OCI-LY3 (cell line): Measurements from ENCODE around the gene INCA1.

ENCODE experiments used
- H2AFZ ChIP-seq: fragments of 200-600, 300-600 bp; shearing (Covaris generic); 2 replicates; pipeline ENCODE4 v1.6.0; 2014; ENCODE audit warnings: antibody characterized with exemption, low read depth, low read length
- H3K27ac ChIP-seq: fragments of 200-600, 300-600 bp; sonication (generic); 2 replicates; pipeline ENCODE4 v1.5.1; 2014; ENCODE audit warnings: mild to moderate bottlenecking, low read length, moderate library complexity, mixed read lengths
- H3K27me3 ChIP-seq: fragments of 200-600, 300-600 bp; sonication (generic); 2 replicates; pipeline ENCODE4 v1.6.1; 2014; ENCODE audit warnings: low read depth, low read length, mixed read lengths
- H3K36me3 ChIP-seq: fragments of 200-600, 300-600 bp; sonication (generic); replicated peaks from 2 replicates; pipeline ENCODE3; 2014; ENCODE audit warnings: low read depth, low read length, mixed read lengths
- H3K4me1 ChIP-seq: fragments of 300-600, 200-600 bp; sonication (generic); 2 replicates; pipeline ENCODE4 v1.6.1; 2014; ENCODE audit warnings: low read length, mixed read lengths
- H3K4me2 ChIP-seq: fragments of 200-600, 300-600 bp; sonication (generic); 2 replicates; pipeline ENCODE4 v1.6.1; 2014; ENCODE audit warnings: low read length, mixed read lengths
- H3K4me3 ChIP-seq: fragments of 300-600, 200-600 bp; sonication (generic); 2 replicates; pipeline ENCODE4 v1.5.1; 2014; ENCODE audit warnings: antibody characterized with exemption, mild to moderate bottlenecking, low read length, moderate library complexity
- H3K79me2 ChIP-seq: fragments of 300-600, 200-600 bp; shearing (Covaris generic); 2 replicates; pipeline ENCODE4 v1.6.1; 2014; ENCODE audit warnings: mild to moderate bottlenecking, low read length, mixed read lengths
- H3K9ac ChIP-seq: fragments of 300-600, 200-600 bp; shearing (Covaris generic); 2 replicates; pipeline ENCODE4 v1.6.0; 2014; ENCODE audit warnings: mild to moderate bottlenecking, low read length, moderate library complexity
- H3K9me3 ChIP-seq: fragments of 200-600, 300-600 bp; shearing (Covaris generic); 2 replicates; pipeline ENCODE4 v1.6.1; 2014; ENCODE audit warnings: low read length, mixed read lengths; ENCODE audit not compliant: insufficient read depth
- H4K20me1 ChIP-seq: fragments of 200-600, 300-600 bp; sonication (generic); 2 replicates; pipeline ENCODE4 v1.6.1; 2016; ENCODE audit warnings: low read length, mixed read lengths; ENCODE audit not compliant: insufficient read depth
- EZH2phosphoT487 ChIP-seq: fragments of 200-600 bp; shearing (Covaris generic); IDR thresholded peaks from 2 replicates; pipeline ENCODE4 v1.6.1; 2018; ENCODE audit warnings: antibody characterized with exemption, mixed run types, low read depth
- TF ChIP-seq, protein P1 (sequence below): fragments of 200-600, 300-600 bp; sonication (generic); IDR thresholded peaks from 2 replicates; pipeline ENCODE4 v1.5.1; 2014; ENCODE audit warnings: antibody characterized with exemption, low read length, low read depth

The INCA1 gene

GRCh38 chr17:4998732-4999429 is 1.6 kb upstream of the INCA1 start:
- no peak for TF ChIP-seq EZH2phosphoT487
- TF ChIP-seq, protein P1, sequence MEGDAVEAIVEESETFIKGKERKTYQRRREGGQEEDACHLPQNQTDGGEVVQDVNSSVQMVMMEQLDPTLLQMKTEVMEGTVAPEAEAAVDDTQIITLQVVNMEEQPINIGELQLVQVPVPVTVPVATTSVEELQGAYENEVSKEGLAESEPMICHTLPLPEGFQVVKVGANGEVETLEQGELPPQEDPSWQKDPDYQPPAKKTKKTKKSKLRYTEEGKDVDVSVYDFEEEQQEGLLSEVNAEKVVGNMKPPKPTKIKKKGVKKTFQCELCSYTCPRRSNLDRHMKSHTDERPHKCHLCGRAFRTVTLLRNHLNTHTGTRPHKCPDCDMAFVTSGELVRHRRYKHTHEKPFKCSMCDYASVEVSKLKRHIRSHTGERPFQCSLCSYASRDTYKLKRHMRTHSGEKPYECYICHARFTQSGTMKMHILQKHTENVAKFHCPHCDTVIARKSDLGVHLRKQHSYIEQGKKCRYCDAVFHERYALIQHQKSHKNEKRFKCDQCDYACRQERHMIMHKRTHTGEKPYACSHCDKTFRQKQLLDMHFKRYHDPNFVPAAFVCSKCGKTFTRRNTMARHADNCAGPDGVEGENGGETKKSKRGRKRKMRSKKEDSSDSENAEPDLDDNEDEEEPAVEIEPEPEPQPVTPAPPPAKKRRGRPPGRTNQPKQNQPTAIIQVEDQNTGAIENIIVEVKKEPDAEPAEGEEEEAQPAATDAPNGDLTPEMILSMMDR: no peak
- H3K4me3 ChIP-seq: peak overlapping the region; percentile 100
- peak overlapping the region; percentile 99 for H3K9ac ChIP-seq
- H3K27ac ChIP-seq: peak overlapping the region; percentile 70
- H3K36me3 ChIP-seq: peaks cover 21% of the 10 kb centered on the region
- peak overlapping the region; percentile 90 for H3K4me2 ChIP-seq
- H3K79me2 ChIP-seq: peaks cover 24% of the 10 kb centered on the region
- H3K27me3 ChIP-seq: no peaks in the 10 kb centered on the region
- H3K9me3 ChIP-seq: no peaks in the 10 kb centered on the region
- H3K4me1 ChIP-seq: peaks cover 13% of the 10 kb centered on the region
- no peaks in the 10 kb centered on the region for H4K20me1 ChIP-seq
- no peak overlapping the region for H2AFZ ChIP-seq

DNA sequence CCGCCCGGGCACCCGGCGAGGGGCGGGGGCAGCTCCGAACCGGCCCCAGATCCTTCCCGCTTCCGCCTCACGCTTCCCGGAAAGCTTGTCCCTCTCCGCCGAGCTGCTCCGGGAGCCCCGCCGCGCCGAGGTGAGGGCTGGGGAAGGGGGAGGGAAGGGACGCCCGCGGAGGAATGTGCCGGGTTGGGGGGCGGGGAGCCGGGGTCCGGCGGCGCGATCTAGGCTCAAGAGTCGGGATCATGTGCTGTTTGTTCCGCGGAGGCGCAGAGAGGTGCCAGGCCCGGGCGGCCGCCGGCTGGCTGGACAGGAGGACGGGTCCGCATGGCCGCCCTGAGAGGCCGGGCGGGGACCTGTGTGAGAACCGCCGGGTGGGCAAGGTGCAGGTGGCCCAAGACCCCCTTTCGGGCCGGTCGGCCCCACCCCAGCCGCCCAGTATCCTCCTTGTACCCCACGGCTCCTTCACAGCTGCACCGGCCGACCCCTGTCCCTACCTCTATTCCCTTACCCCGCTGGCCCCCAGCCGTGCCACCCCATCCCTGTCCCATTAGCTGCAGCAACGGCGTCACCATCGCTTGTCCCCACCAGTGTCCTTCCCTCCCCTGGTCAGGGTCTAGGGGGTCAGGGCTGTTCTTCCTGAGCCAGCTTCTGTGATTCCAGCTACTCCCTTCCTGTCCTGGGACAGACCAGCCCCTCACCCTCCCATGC is 857 bp upstream of the INCA1 start:
- peaks cover 24% of the 10 kb centered on the region for H3K79me2 ChIP-seq
- H3K4me3 ChIP-seq: peak overlapping the region; percentile 100
- no peaks in the 10 kb centered on the region for H3K27me3 ChIP-seq
- H3K4me1 ChIP-seq: peaks cover 13% of the 10 kb centered on the region
- peaks cover 17% of the 10 kb centered on the region for H3K36me3 ChIP-seq
- H3K9ac ChIP-seq: peak overlapping the region; percentile 99
- no peak for TF ChIP-seq EZH2phosphoT487
- TF ChIP-seq, protein P1: no peak
- no peaks in the 10 kb centered on the region for H3K9me3 ChIP-seq
- H3K4me2 ChIP-seq: peak overlapping the region; percentile 90
- H3K27ac ChIP-seq: peak overlapping the region; percentile 70
- no peak overlapping the region for H2AFZ ChIP-seq
- no peaks in the 10 kb centered on the region for H4K20me1 ChIP-seq

DNA sequence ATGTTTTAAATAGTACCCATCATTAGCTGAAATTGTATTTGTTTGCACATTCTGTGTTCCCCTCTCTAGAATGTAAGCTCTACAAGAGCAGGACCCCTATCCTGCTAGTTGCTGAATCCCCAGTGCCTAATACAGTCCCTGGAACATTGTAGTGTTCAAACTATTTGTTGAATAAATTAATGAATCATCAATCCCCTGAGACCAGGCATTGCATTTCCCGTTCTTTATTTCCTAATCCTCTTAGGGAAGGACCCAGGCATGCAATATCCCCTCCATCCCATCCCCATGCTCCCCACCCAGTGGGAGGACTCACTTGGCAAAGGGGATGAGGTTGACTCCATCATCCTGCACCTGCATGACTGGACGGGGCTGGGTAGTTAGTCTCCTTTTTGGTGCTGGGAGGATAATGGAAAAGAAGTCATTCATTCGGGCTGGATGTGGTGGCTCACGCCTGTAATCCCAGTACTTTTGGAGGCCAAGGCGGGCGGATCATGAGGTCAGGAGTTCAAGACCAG is 3.2 kb downstream of the INCA1 start:
- Histone ChIP-seq H3K4me1 (0 out of 2 replicates have a peak, but pooled peaks cover 5% of the 10 kb centered on the region), H3K36me3 (no peaks in the 10 kb centered on the region), H3K27ac (no peak overlapping the region), H3K9ac (no peak overlapping the region), H3K79me2 (peaks cover 13% of the 10 kb centered on the region), H3K27me3 (no peaks in the 10 kb centered on the region), H4K20me1 (no peaks in the 10 kb centered on the region), H2AFZ (no peak overlapping the region), H3K4me3 (no peak overlapping the region), H3K4me2 (no peak overlapping the region), H3K9me3 (no peaks in the 10 kb centered on the region)
- TF ChIP-seq, protein P1: no peak
- no peak for TF ChIP-seq EZH2phosphoT487

DNA sequence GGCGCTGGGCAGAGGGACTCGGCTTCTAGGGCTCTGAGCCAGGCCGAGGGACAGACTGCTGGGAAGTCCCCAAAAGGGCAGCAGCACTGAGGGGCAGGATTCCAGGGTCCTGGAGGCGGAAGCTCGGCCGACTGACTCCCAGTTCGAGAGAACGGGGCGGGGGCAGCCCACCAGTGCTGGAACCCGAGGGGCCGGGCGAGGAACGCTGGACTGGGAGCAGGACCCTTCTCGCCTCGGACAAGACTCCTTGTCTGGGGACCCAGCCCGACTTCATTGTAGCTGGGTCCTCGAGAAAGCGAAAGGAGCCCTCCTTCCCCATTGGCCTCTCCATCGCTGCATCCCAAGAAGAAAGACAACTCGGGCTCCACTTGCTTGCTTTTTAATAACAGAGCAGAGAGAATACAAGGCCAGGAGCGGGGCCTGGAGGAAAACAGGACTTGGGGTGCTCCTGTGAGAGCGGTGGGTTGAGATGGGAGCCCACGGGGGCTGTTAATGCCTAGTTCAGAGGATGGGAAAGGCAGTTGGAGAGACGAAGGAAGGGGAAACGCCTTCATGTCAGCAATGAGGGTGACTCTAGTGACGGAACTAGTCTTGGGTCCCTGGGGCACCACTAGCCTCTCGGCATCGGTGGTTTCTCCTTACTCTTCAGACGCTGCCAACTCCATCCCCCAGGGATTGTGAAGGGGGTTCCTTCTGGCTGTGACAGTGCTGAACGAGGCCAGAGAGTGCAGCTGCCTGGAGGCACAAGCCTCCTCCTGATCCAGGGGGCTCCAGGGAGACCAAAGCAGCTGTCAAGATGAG is 9.4 kb downstream of the INCA1 start:
- Histone ChIP-seq H3K36me3 (no peaks in the 10 kb centered on the region), H4K20me1 (no peaks in the 10 kb centered on the region), H3K4me1 (peaks cover 15% of the 10 kb centered on the region), H3K4me2 (peak overlapping the region; percentile 98), H3K79me2 (peaks cover 18% of the 10 kb centered on the region), H3K9me3 (no peaks in the 10 kb centered on the region), H3K27ac (peak overlapping the region; percentile 55), H3K9ac (peak overlapping the region; percentile 87), H2AFZ (peak overlapping the region; percentile 76; the same call in 1 of the 2 replicates), H3K4me3 (peak overlapping the region; percentile 89), H3K27me3 (no peaks in the 10 kb centered on the region)
- TF ChIP-seq, protein P1: no peak
- TF ChIP-seq EZH2phosphoT487: no peak
